Activated CD8-positive, alpha-beta T cell treated with anti-CD3 and anti-CD28 coated beads for 36 hours (primary cell): ENCODE measurements around the gene KCNIP1. TPM values are rescaled to one million over a fixed set of nuclear protein-coding genes. Genes with fewer than 3 reads are reported as not detected.

Source experiments
- ATAC-seq: fragments of 200-7000 bp; cut with Tn5 transposase; one replicate; pipeline ENCODE4 v1.10.0; 2021; ENCODE audit warnings: mild to moderate bottlenecking, moderate library complexity
- CTCF ChIA-PET: fragments of 350-600 bp; sonication (Branson Sonifier 250); formaldehyde crosslinking; loops from one replicate; lab custom pipeline; 2021; ENCODE audit warnings: antibody characterized with exemption; lab: Charles Lee
- POLR2A ChIA-PET: fragments of 350-600 bp; sonication (Branson Sonifier 250); formaldehyde crosslinking; loops from one replicate; lab custom pipeline; 2021; ENCODE audit warnings: antibody characterized with exemption; lab: Charles Lee
- DNase-seq: peaks from one replicate; pipeline ENCODE4 v3.0.0-alpha.2; 2020
- H3K27ac Mint-ChIP-seq: one replicate; pipeline ENCODE4 v1.8.0; 2021; ENCODE audit warnings: mild to moderate bottlenecking, mixed read lengths
- H3K27me3 Mint-ChIP-seq: one replicate; pipeline ENCODE4 v1.8.0; 2021; ENCODE audit warnings: mixed read lengths
- H3K36me3 Mint-ChIP-seq: one replicate; pipeline ENCODE4 v1.8.0; 2021; ENCODE audit warnings: low read depth, mixed read lengths
- H3K4me1 Mint-ChIP-seq: one replicate; pipeline ENCODE4 v1.8.0; 2021; ENCODE audit warnings: low read depth, mixed read lengths
- H3K4me3 Mint-ChIP-seq: one replicate; pipeline ENCODE4 v1.8.0; 2021; ENCODE audit warnings: mild to moderate bottlenecking, moderate library complexity, mixed read lengths
- H3K9me3 Mint-ChIP-seq: one replicate; pipeline ENCODE4 v1.8.0; 2021; ENCODE audit warnings: mixed read lengths
- CTCF ChIP-seq: fragments of 200-600 bp; IDR thresholded peaks from one replicate; pipeline ENCODE4 v1.8.0; 2022; ENCODE audit warnings: antibody characterized with exemption, mild to moderate bottlenecking
- intact Hi-C: fragments of 100-400 bp; cut with micrococcal nuclease; formaldehyde crosslinking; loops from one replicate; pipeline ENCODE4 v1.10.0; 2022
- total RNA-seq, 2 experiments: library from RNA; stranded (reverse); gene quantifications; one replicate each; pipeline ENCODE4 v1.2.3, GENCODE V29; 2021

The KCNIP1 gene
- total RNA-seq, 2 experiments from 2014 or later = not detected

- ChIA-PET POLR2A (no interaction called here), CTCF (no interaction called here)
- no peaks in the 10 kb centered on the region for H3K4me1 Mint-ChIP-seq
- no peak overlapping the region for H3K4me3 Mint-ChIP-seq
- H3K27me3 Mint-ChIP-seq = peaks cover 7% of the 10 kb centered on the region
- ATAC-seq = no peak
- H3K9me3 Mint-ChIP-seq = peaks cover 5% of the 10 kb centered on the region
- intact Hi-C loops = no loop called here
- H3K27ac Mint-ChIP-seq = no peak overlapping the region
- no peak for DNase-seq
- H3K36me3 Mint-ChIP-seq = no peaks in the 10 kb centered on the region
- no peak for TF ChIP-seq CTCF
These were observed 227.2 kb downstream of the KCNIP1 start for GRCh38 chr5:170731052-170731451.

- H3K4me1 Mint-ChIP-seq = no peaks in the 10 kb centered on the region
- intact Hi-C loops = no loop called here
- H3K36me3 Mint-ChIP-seq = no peaks in the 10 kb centered on the region
- peaks cover 5% of the 10 kb centered on the region for H3K9me3 Mint-ChIP-seq
- no peak overlapping the region for H3K4me3 Mint-ChIP-seq
- no peak overlapping the region for H3K27ac Mint-ChIP-seq
- no peak for DNase-seq
- H3K27me3 Mint-ChIP-seq = peaks cover 4% of the 10 kb centered on the region
- TF ChIP-seq CTCF = no peak
- no peak for ATAC-seq
- ChIA-PET CTCF (interaction anchor here (3.3 kb wide), 1 partner anchor 12 kb away, joined by 12 read pairs; no protein-coding TSS in a partner anchor), POLR2A (no interaction called here)
These were observed 228.9 kb downstream of the KCNIP1 start for GRCh38 chr5:170732685-170733084.

- DNase-seq = no peak
- ATAC-seq = no peak
These were observed 233.1 kb downstream of the KCNIP1 start for GRCh38 chr5:170736966-170737365.

GRCh38 chr5:170737591-170737990 is 233.8 kb downstream of the KCNIP1 start:
- Mint-ChIP-seq H3K4me1 (no peaks in the 10 kb centered on the region), H3K27ac (no peak overlapping the region), H3K9me3 (peaks cover 5% of the 10 kb centered on the region), H3K4me3 (no peak overlapping the region), H3K36me3 (no peaks in the 10 kb centered on the region), H3K27me3 (no peaks in the 10 kb centered on the region)
- TF ChIP-seq CTCF = no peak
- ATAC-seq (no peak), DNase-seq (no peak)
- ChIA-PET POLR2A (no interaction called here), CTCF (no interaction called here)
- intact Hi-C loops = no loop called here

More at GRCh38 chr5:170736966-170737365, 233.1 kb downstream of the KCNIP1 start:
- intact Hi-C loops = no loop called here
- ChIA-PET CTCF (no interaction called here), POLR2A (no interaction called here)
- Mint-ChIP-seq H3K4me1 (no peaks in the 10 kb centered on the region), H3K27me3 (no peaks in the 10 kb centered on the region), H3K9me3 (peaks cover 5% of the 10 kb centered on the region), H3K36me3 (no peaks in the 10 kb centered on the region), H3K4me3 (no peak overlapping the region), H3K27ac (no peak overlapping the region)
- TF ChIP-seq CTCF = no peak

- no peak for DNase-seq
- Mint-ChIP-seq H3K27ac (no peak overlapping the region), H3K4me1 (no peaks in the 10 kb centered on the region), H3K27me3 (peaks cover 6% of the 10 kb centered on the region), H3K4me3 (no peak overlapping the region), H3K9me3 (peaks cover 5% of the 10 kb centered on the region), H3K36me3 (no peaks in the 10 kb centered on the region)
- POLR2A ChIA-PET = interaction anchor here (0.7 kb wide), 1 partner anchor 642 kb away, joined by 3 read pairs; no protein-coding TSS in a partner anchor
- no peak for TF ChIP-seq CTCF
- no peak for ATAC-seq
- CTCF ChIA-PET = no interaction called here
- intact Hi-C loops = no loop called here
These were observed 235.0 kb downstream of the KCNIP1 start for GRCh38 chr5:170738840-170739239.
